HepG2 (cell line): ENCODE data around the gene SOX12. TPM values are rescaled to one million over a fixed set of nuclear protein-coding genes. Genes with fewer than 3 reads are reported as not detected.
A peak's percentile ranks its signal among the peaks of the same experiment; 100 is the strongest.

Experiments
- ATAC-seq: fragments of 200-7000 bp; cut with Tn5 transposase; 3 replicates; pipeline ENCODE4 v1.9.1; 2020; ENCODE audit warnings: mild to moderate bottlenecking, moderate library complexity
- BruUV-seq: library from RNA; stranded (reverse); fragments of 400-500 nt; replicated peaks from 2 replicates; lab custom pipeline; 2021; lab: Mats Ljungman, UMichigan
- CTCF ChIA-PET: fragments of 300-600 bp; formaldehyde crosslinking; extraction: SDS; loops from one replicate; lab custom pipeline; 2021; ENCODE audit warnings: low total read pairs, inconsistent platforms, low intra/inter-chr PET ratio; lab: Yijun Ruan, JAX
- POLR2A ChIA-PET: fragments of 350-600 bp; sonication (Branson Sonifier 250); formaldehyde crosslinking; loops from one replicate; lab custom pipeline; 2020; ENCODE audit warnings: antibody characterized with exemption, inconsistent platforms; lab: Yijun Ruan, JAX
- DNase-seq: peaks from one replicate; pipeline ENCODE4 v3.0.0-alpha.2; 2015; ENCODE audit warnings: low spot score
- FAIRE-seq: peaks from 3 replicates; lab custom pipeline; 2011; peaks lifted over from hg19 to GRCh38; lab: Jason Lieb, UNC
- H2AFZ ChIP-seq: one replicate; pipeline ENCODE4 v1.6.1; 2011; ENCODE audit warnings: low read length, inconsistent platforms
- H3K27ac ChIP-seq: fragments of 300-600 bp; 3 replicates; pipeline ENCODE4 v1.8.0; 2011; ENCODE audit warnings: mixed run types, mild to moderate bottlenecking, mixed read lengths, low read length, inconsistent platforms; ENCODE audit not compliant: insufficient read depth; ENCODE audit errors: extremely low read length
- H3K27me3 ChIP-seq, 2 experiments: fragments of 200-600 bp in 1 of 2; 2 replicates in 1 of 2; 3 replicates in 1 of 2; pipeline versions ENCODE4 v1.6.0 to v1.8.0; 2011; ENCODE audit warnings: low read length in 2 of 2, mild to moderate bottlenecking in 2 of 2, moderate library complexity in 2 of 2, inconsistent platforms in 1 of 2; ENCODE audit not compliant: insufficient read depth in 2 of 2, control insufficient read depth in 1 of 2
- H3K36me3 ChIP-seq, 2 experiments: fragments of 200-600 bp in 1 of 2; replicated peaks in 1 of 2; 2 replicates in 1 of 2; 3 replicates in 1 of 2; pipeline versions ENCODE4 v1.5.1 to v1.8.0; 2011; ENCODE audit warnings: low read length in 2 of 2, inconsistent platforms in 1 of 2; ENCODE audit not compliant: insufficient read depth in 2 of 2, control insufficient read depth in 1 of 2
- H3K4me1 ChIP-seq: 2 replicates; pipeline ENCODE4 v1.5.1; 2012; ENCODE audit warnings: low read length, inconsistent platforms; ENCODE audit not compliant: insufficient read depth
- H3K4me2 ChIP-seq: 2 replicates; pipeline ENCODE4 v1.6.0; 2011; ENCODE audit warnings: low read depth, low read length, inconsistent platforms
- H3K4me3 ChIP-seq, 3 experiments: fragments of 200-600 bp in 1 of 3; sonication (generic), shearing (Covaris generic) in 1 of 3; replicated peaks in 1 of 3; 2 replicates each; pipeline ENCODE4 v1.5.1; 2011 to 2016; ENCODE audit warnings: low read length in 3 of 3, inconsistent platforms in 2 of 3, low read depth in 2 of 3, mild to moderate bottlenecking in 2 of 3, control low read depth in 1 of 3, mixed read lengths in 1 of 3; ENCODE audit not compliant: insufficient read depth in 1 of 3
- H3K79me2 ChIP-seq: one replicate; pipeline ENCODE4 v1.6.1; 2011; ENCODE audit warnings: low read length, inconsistent platforms; ENCODE audit not compliant: insufficient read depth
- H3K9ac ChIP-seq: 2 replicates; pipeline ENCODE4 v1.6.0; 2011; ENCODE audit warnings: mild to moderate bottlenecking, low read depth, low read length, inconsistent platforms; ENCODE audit not compliant: insufficient read depth
- H3K9me3 ChIP-seq: 2 replicates; pipeline ENCODE4 v1.5.1; 2012; ENCODE audit warnings: mild to moderate bottlenecking, low read length
- H4K20me1 ChIP-seq: 2 replicates; pipeline ENCODE4 v1.6.0; 2011; ENCODE audit warnings: inconsistent platforms, mild to moderate bottlenecking, low read length, moderate library complexity; ENCODE audit not compliant: insufficient read depth
- ARNTL ChIP-seq: sonication (generic); formaldehyde crosslinking; IDR thresholded peaks from 2 replicates; pipeline ENCODE4 v1.4.0; 2020; ENCODE audit warnings: mild to moderate bottlenecking, missing genetic modification reagents
- ATM ChIP-seq: fragments of 450-650 bp; IDR thresholded peaks from 2 replicates; pipeline ENCODE4 v1.7.1; 2017; ENCODE audit warnings: mild to moderate bottlenecking, borderline replicate concordance
- EEA1 ChIP-seq: sonication (generic); formaldehyde crosslinking; IDR thresholded peaks from 2 replicates; pipeline ENCODE4 v1.5.1; 2020; ENCODE audit warnings: mild to moderate bottlenecking, missing genetic modification reagents, borderline replicate concordance
- ELK4 ChIP-seq: sonication (generic); formaldehyde crosslinking; IDR thresholded peaks from 2 replicates; pipeline ENCODE4 v1.9.0; 2021; ENCODE audit warnings: missing genetic modification reagents, borderline replicate concordance
- FOXC1 ChIP-seq: sonication (generic); formaldehyde crosslinking; IDR thresholded peaks from 2 replicates; pipeline ENCODE4 v1.8.0; 2022; ENCODE audit warnings: mild to moderate bottlenecking, missing genetic modification reagents, borderline replicate concordance
- KAT2B ChIP-seq: fragments of 150-350 bp; IDR thresholded peaks from 2 replicates; pipeline ENCODE4 v1.6.1; 2014; ENCODE audit warnings: low read depth, low read length, borderline replicate concordance
- MBNL3 ChIP-seq: fragments of 250-450 bp; sonication (Bioruptor Pico); conservative IDR thresholded peaks from 2 replicates; pipeline ENCODE4 v1.8.0; 2022; ENCODE audit warnings: mild to moderate bottlenecking, inconsistent platforms
- MYNN ChIP-seq: sonication (generic); formaldehyde crosslinking; IDR thresholded peaks from 2 replicates; pipeline ENCODE4 v1.4.0; 2020; ENCODE audit warnings: mild to moderate bottlenecking, low read depth, missing genetic modification reagents
- MYPOP ChIP-seq: sonication (generic); formaldehyde crosslinking; IDR thresholded peaks from 2 replicates; pipeline ENCODE4 v1.8.1; 2023; ENCODE audit warnings: mild to moderate bottlenecking, moderate library complexity, missing genetic modification reagents
- RAD21 ChIP-seq: fragments of 450-650 bp; formaldehyde crosslinking; IDR thresholded peaks from 2 replicates; pipeline ENCODE4 v1.5.0; 2020; ENCODE audit warnings: mild to moderate bottlenecking
- SRSF1 ChIP-seq: fragments of 200-400 bp; formaldehyde crosslinking; optimal IDR thresholded peaks from 2 replicates; pipeline ENCODE3; 2017; ENCODE audit warnings: mild to moderate bottlenecking, low read depth, low read length, moderate library complexity
- TBP ChIP-seq: sonication (generic); formaldehyde crosslinking; IDR thresholded peaks from 2 replicates; pipeline ENCODE4 v1.5.0; 2020; ENCODE audit warnings: missing genetic modification reagents
- TSC22D2 ChIP-seq: sonication (generic); formaldehyde crosslinking; IDR thresholded peaks from 2 replicates; pipeline ENCODE4 v1.5.1; 2020; ENCODE audit warnings: missing genetic modification reagents, mild to moderate bottlenecking, borderline replicate concordance
- ZBTB7B ChIP-seq: sonication (generic); formaldehyde crosslinking; IDR thresholded peaks from 2 replicates; pipeline ENCODE4 v1.4.0; 2020; ENCODE audit warnings: missing genetic modification reagents
- ZNF274 ChIP-seq: sonication (generic); formaldehyde crosslinking; IDR thresholded peaks from 2 replicates; pipeline ENCODE4 v1.5.1; 2020; ENCODE audit warnings: mild to moderate bottlenecking, missing genetic modification reagents
- ZNF546 ChIP-seq: sonication (generic); formaldehyde crosslinking; conservative IDR thresholded peaks from 2 replicates; pipeline ENCODE4 v1.8.1; 2023; ENCODE audit warnings: mild to moderate bottlenecking, missing genetic modification reagents
- ZNF740 ChIP-seq: sonication (generic); formaldehyde crosslinking; IDR thresholded peaks from 2 replicates; pipeline ENCODE4 v1.4.0; 2020; ENCODE audit warnings: missing genetic modification reagents
- WGBS: methylation state at CpG from one replicate; pipeline ENCODE4 v1.1.6; 2017; ENCODE audit warnings: low lambda C conversion rate; 5-methylcytosine and 5-hydroxymethylcytosine counted together
- in situ Hi-C: cut with HindIII; loops from 2 replicates; pipeline ENCODE4 v1.10.0; 2017; ENCODE audit warnings: low pct_unique_long_range_greater_than_20kb; ENCODE audit not compliant: extremely low pct_ligation_motif_present
- intact Hi-C: fragments of 100-400 bp; cut with micrococcal nuclease; formaldehyde crosslinking; loops from one replicate; pipeline ENCODE4 v1.10.0; 2022; ENCODE audit not compliant: unreplicated experiment
- polyA plus RNA-seq, 8 experiments: library from polyadenylated mRNA; depleted of rRNA in 3 of 8; stranded (reverse) in 7 of 8; unstranded in 1 of 8; fragments of >200 nt; fragmentation: Illumina TruSeq in 4 of 8; extraction: Trizol in 4 of 8; gene quantifications; 2 replicates each; pipeline versions ENCODE4 v1.2.1 to v1.2.3, GENCODE V29; 2011 to 2016; ENCODE audit warnings: low read depth in 4 of 8, missing spikeins in 1 of 8, mixed read lengths in 1 of 8; ENCODE audit not compliant: insufficient read depth in 1 of 8
- total RNA-seq, 5 experiments: library from RNA; depleted of rRNA; stranded (reverse); fragments of >200 nt; fragmentation: Illumina TruSeq; extraction: Trizol; gene quantifications; 2 replicates each; pipeline ENCODE4 v1.2.3, GENCODE V29; 2016; ENCODE audit warnings: low read depth in 1 of 5

SOX12 gene
- total and polyA plus RNA-seq, 2 of the 13 experiments (the other 11 are each of a cell fraction or from before 2014, with no cell fraction given): 10.0 to 18.7 TPM

GRCh38 chr20:362271-363254, 37.2 kb downstream of the SOX12 start:
- Histone ChIP-seq H3K27ac (peak overlapping the region; percentile 49), H3K27me3 (no peaks in the 10 kb centered on the region), H3K4me2 (no peak overlapping the region), H4K20me1 (no peaks in the 10 kb centered on the region), H3K79me2 (no peaks in the 10 kb centered on the region), H3K9ac (peak overlapping the region; percentile 12; the same call in 1 of the 2 replicates), H3K9me3 (no peaks in the 10 kb centered on the region), H3K36me3 (no peaks in the 10 kb centered on the region), H2AFZ (no peak overlapping the region), H3K4me3 (no peak overlapping the region), H3K4me1 (peaks cover 74% of the 10 kb centered on the region)
- in situ Hi-C loops: no loop called here
- BruUV-seq: no TSS peak
- intact Hi-C loops: loop anchor here (1.0 to 5.0 kb wide), 5 partner anchors 9 to 285 kb away; partner anchors contain the start of genes RBCK1 and TRIB3
- ATAC-seq: peak; percentile 87
- ChIA-PET CTCF (interaction anchor here (0.7 to 2.1 kb wide), 7 partner anchors 8 to 116 kb away, joined by 3 to 26 read pairs (median 5); partner anchors contain the start of genes RBCK1 and TRIB3), POLR2A (interaction anchor here (1.1 to 25.4 kb wide), 21 partner anchors 8 to 284 kb away, joined by 3 to 1587 read pairs (median 10); partner anchors contain the start of genes CSNK2A1, NRSN2, RBCK1 and TBC1D20)
- DNase-seq: peak; percentile 99
- 69% methylated on average over 13 of the region's 13 CpGs for WGBS
- peak; percentile 96 for FAIRE-seq
- TF ChIP-seq ATM (no peak), ZBTB7B (CRISPR knock-in tag) (peak; percentile 97; the same call in 1 of the 2 replicates), TBP (CRISPR knock-in tag) (no peak), KAT2B (no peak), ZNF546 (CRISPR knock-in tag) (peak; percentile 86; the same call in 1 of the 2 replicates), ZNF740 (CRISPR knock-in tag) (no peak), RAD21 (CRISPR knock-in tag) (peak; percentile 100), ARNTL (CRISPR knock-in tag) (peak; percentile 99), EEA1 (CRISPR knock-in tag) (peak; percentile 77; the same call in 1 of the 2 replicates), ZNF274 (CRISPR knock-in tag) (peak; percentile 99), FOXC1 (CRISPR knock-in tag) (peak; percentile 99), MYPOP (CRISPR knock-in tag) (peak; percentile 96), SRSF1 (peak; percentile 23), MYNN (CRISPR knock-in tag) (peak; percentile 97), ELK4 (CRISPR knock-in tag) (no peak), MBNL3 (CRISPR knock-in tag) (no peak), TSC22D2 (CRISPR knock-in tag) (peak; percentile 99)
